GM18499 (cell line): ENCODE results near the gene DNAJC3.

ENCODE experiments used
- ATAC-seq: cut with Tn5 transposase; IDR thresholded peaks from one replicate; pipeline ENCODE4 v1.9.1; 2021; ENCODE audit warnings: moderate number of reproducible peaks; ENCODE audit not compliant: insufficient read depth, unreplicated experiment

Gene DNAJC3

DNA sequence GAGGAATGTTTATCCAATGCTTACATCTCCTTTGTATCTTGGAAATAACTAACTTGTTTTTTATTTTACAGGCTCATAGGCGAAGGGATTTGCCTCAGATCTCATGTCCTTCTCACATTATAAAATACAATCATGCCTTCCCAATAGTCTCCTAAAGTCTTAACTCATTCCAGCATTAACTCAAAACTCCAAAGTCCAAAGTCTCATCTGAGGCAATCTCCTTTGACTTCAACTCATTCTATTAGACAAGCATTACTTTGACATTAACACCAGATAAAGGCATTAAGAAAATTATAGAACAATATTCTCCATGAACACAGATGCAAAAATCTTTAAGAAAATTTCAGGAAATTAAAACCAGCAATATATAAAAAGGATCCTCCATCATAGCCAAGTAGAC is 137.6 kb downstream of the DNAJC3 start:
- no peak for ATAC-seq

DNA sequence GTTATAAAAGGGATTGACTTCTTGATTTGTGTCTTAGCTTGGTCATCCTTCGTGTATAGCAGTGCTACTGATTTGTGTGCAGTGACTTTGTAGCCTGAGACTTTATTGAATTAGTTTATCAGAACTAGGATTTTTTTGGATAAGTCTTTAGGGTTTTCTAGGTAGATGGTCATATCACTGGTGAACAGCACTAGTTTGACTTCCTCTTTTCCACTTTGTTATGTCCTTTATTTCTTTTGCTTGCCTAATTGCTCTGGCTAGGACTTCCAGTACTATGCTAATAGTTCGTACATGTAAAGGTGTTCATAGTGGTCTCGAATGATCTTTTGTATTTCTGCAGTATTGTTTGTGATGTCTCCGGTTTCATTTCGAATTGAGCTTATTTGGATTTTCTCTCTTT is 145.4 kb downstream of the DNAJC3 start:
- ATAC-seq: no peak

DNA sequence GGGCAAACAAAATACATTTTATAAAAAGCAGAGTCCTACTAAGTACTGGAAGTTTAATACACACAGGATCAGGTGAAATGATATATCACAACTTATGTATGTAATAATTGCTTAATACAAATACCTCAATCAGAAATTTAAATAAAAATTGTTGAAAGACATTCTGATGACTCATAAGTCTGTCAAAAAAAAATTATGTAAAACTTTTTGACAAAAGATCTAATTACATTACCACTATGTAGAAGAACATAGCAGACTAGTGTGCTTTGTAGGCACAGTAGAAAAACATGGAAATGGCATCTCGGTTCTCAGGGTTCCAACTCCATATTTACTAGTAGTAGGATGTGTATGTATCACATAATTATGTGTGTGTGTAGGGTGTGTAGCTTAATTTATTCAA is 156.2 kb downstream of the DNAJC3 start:
- ATAC-seq: no peak

DNA sequence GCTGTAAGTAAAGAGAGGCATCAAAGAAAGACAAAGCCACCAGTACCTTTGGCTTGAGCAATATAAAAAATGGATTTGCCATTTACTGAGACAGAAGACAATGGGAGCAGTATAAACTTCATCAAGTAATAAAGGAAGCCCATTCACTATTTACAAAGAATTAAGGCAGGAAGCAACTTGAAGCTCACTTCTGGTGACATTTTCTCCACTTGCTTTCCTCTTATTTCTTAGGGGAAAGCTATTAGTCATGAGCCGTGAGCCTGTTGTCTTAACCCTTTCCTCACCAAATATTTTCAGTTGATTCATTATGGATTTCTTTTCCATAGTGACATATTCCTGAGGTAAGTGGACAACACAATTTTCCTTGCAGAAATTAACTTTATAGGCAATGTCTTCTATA is 156.8 kb downstream of the DNAJC3 start:
- ATAC-seq: no peak

DNA sequence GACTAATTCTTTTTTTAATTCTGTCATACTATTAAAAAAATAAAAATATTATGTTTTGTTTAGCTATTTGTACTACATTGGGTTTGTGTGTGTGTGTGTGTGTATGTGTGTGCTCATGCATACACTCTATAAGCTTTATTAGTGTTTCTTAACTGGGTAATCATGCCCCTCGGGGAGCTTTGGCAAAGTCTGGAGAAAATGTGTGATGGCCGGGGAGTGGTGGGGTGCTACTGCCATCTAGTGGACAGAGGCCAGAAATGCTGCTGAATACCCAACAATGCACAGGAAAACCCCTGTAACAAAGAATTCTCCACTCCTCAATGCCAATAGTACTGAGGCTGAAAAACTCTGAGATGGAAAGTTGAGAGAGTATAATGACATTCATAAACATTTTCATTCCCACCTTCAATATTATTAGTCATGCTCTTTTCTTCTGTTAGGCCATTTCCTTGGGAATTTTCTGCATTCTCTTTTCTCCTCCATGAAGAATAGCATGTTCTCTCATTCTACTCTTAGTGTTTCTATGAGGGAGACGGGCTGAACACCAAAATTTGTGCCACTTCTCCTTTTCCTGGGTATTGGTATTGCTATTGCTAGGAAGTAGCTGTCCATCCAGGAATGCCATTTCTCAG is 157.3 kb downstream of the DNAJC3 start:
- ATAC-seq: no peak

DNA sequence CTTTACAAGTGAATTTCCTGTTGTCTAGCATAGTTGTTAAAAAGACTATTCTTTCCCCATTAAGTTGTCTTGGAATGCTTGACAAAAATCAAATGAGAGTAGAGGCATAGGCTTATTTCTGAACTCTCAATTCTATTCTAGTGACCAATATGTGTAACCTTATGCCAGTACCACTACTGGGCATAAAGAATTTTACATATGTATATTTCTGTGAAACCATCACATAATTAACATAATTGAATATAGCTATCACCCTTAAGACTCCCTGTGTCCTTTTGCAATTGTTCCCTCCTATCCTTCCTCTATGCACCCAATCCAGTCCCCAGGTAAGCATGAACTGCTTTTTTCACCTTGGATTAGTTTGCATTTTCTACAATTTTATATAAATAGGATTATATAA is 165.0 kb downstream of the DNAJC3 start:
- no peak for ATAC-seq

DNA sequence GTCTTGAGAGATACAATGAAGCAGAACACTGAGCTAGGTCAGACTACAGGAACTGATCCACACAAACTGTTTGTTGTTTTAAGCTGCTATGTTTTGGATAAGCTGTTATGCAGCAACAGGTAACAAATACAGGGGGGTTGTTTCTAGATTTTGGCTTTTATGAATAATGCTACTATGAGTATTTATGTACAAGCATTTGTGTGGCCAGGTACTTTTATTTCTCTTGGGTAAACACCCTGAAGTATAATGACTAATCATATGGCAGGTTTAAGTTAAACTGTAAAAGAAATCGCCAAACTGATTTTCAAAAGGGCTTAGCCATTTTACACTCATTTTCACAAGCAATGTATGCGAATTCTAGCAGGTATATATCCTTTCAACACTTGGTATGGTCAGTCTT is 166.0 kb downstream of the DNAJC3 start:
- no peak for ATAC-seq
